GM08714 (cell line): Measurements from ENCODE around the gene MDM2.

Experiments
- H3K4me3 ChIP-seq: fragments of 200-500 bp; sonication (Bioruptor generic); 2 replicates; pipeline ENCODE4 v1.5.1; 2014; ENCODE audit warnings: mild to moderate bottlenecking, low read length, inconsistent platforms
- ZNF274 ChIP-seq: IDR thresholded peaks from 2 replicates; pipeline ENCODE4 v1.6.1; 2012; ENCODE audit warnings: mild to moderate bottlenecking, low read depth, low read length

MDM2 gene

DNA sequence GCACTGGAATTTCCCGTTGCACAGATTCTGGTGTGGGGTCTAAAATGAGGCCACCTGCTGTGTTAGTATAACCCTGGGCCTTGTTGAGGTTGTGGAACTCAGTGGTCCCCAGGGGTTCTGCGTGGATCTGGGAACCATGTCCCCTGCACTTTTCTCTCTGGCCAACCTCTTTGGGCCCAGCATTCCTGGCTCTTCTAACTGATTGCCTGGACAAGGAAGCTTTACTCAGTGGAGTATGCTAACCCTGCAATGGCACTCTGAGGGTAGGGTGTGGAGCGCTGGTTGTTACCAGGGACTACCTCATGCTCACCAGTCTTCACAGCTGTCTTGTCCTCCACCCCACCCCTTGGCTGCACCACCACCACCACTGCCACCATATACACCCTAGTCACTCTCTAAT, 85.8 kb downstream of the MDM2 start:
- no peak overlapping the region for H3K4me3 ChIP-seq
- no peak for TF ChIP-seq ZNF274

- no peak for TF ChIP-seq ZNF274
- H3K4me3 ChIP-seq, result no peak overlapping the region
These were observed 86.4 kb downstream of the MDM2 start for GRCh38 chr12:68894276-68894855.

GRCh38 chr12:68896881-68897540, 89.0 kb downstream of the MDM2 start:
- no peak overlapping the region for H3K4me3 ChIP-seq
- TF ChIP-seq ZNF274, result no peak

- TF ChIP-seq ZNF274, result no peak
- H3K4me3 ChIP-seq, result no peak overlapping the region
These were observed 91.3 kb downstream of the MDM2 start for GRCh38 chr12:68899251-68899771.

- TF ChIP-seq ZNF274, result no peak
- H3K4me3 ChIP-seq, result no peak overlapping the region
These were observed 92.3 kb downstream of the MDM2 start for GRCh38 chr12:68900241-68900640.
